Coronary artery (tissue), 2 donors: Measurements from ENCODE around the gene STX4.

ENCODE experiments used
- DNase-seq: peaks from one replicate; pipeline ENCODE4 v3.0.0-alpha.2; 2017; ENCODE audit warnings: low spot score
- H3K27ac ChIP-seq, 2 donors: fragments of 200-600 bp; sonication (generic); one replicate each; pipeline ENCODE4 v1.5.1; 2016 to 2019
- H3K4me3 ChIP-seq: fragments of 200-600 bp; sonication (generic); 2 replicates; pipeline ENCODE4 v1.5.1; 2016; ENCODE audit warnings: mild to moderate bottlenecking, moderate library complexity
- TF ChIP-seq, protein P1 (sequence below): fragments of 200-600 bp; sonication (generic); IDR thresholded peaks from one replicate; pipeline ENCODE4 v1.5.1; 2019; ENCODE audit warnings: antibody characterized with exemption

Gene STX4

DNA sequence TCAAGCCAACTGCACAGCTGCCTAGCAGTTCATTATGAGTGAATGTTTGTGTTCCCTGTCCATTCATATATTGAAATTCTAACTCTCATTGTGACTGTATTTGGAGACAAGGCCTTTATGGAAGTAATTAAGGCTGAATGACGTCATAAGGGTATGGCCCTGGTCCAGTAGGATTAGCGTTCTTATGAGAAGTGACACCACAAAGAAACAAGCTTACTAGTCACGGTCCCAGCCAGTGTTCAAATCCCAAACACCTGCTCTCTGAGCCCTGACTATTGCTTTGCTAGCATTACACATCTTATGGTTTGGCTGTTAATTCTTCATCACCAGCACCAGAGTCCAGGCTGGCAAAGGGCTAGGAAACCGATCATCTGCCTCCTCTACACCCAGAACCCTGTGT lies 38.5 kb downstream of the STX4 start:
- peak overlapping the region; percentile 93 for H3K4me3 ChIP-seq
- H3K27ac ChIP-seq: peak overlapping the region in 1 of 2 donors; percentile 95
- no peak for DNase-seq
- TF ChIP-seq, protein P1, sequence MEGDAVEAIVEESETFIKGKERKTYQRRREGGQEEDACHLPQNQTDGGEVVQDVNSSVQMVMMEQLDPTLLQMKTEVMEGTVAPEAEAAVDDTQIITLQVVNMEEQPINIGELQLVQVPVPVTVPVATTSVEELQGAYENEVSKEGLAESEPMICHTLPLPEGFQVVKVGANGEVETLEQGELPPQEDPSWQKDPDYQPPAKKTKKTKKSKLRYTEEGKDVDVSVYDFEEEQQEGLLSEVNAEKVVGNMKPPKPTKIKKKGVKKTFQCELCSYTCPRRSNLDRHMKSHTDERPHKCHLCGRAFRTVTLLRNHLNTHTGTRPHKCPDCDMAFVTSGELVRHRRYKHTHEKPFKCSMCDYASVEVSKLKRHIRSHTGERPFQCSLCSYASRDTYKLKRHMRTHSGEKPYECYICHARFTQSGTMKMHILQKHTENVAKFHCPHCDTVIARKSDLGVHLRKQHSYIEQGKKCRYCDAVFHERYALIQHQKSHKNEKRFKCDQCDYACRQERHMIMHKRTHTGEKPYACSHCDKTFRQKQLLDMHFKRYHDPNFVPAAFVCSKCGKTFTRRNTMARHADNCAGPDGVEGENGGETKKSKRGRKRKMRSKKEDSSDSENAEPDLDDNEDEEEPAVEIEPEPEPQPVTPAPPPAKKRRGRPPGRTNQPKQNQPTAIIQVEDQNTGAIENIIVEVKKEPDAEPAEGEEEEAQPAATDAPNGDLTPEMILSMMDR: no peak

DNA sequence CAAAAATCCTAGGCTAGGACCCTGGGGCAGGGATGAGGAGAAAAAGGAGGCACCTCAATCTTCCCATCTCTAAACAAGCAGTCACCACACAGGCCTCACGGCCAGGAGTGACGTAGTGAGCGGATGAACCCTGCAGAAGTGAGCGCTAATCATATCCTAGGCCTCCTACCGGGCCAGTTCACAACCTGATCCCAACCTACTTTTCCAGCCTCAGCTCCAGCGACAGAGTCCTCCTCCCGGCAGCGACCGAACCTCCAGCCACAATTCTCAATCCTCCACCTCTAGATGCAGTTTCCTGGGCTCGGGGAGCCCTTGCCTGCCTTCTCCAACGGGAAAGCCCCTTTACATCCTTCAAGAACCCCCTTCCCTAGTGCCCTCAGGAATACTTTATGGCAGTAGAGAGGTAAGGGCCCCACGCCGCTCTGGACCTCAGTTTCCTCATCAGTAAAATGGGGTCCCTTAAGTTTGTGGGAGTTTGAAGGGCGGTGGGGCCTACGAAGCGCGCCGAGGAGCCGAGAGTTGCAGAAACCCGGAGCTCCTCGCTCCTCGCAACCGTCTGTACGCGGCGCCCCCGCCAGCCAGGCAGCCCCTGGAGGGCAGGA lies 39.3 kb downstream of the STX4 start:
- no peak for DNase-seq
- Histone ChIP-seq H3K4me3 (peak overlapping the region; percentile 93), H3K27ac (peak overlapping the region; percentile 83 to 95)
- TF ChIP-seq, protein P1: no peak

DNA sequence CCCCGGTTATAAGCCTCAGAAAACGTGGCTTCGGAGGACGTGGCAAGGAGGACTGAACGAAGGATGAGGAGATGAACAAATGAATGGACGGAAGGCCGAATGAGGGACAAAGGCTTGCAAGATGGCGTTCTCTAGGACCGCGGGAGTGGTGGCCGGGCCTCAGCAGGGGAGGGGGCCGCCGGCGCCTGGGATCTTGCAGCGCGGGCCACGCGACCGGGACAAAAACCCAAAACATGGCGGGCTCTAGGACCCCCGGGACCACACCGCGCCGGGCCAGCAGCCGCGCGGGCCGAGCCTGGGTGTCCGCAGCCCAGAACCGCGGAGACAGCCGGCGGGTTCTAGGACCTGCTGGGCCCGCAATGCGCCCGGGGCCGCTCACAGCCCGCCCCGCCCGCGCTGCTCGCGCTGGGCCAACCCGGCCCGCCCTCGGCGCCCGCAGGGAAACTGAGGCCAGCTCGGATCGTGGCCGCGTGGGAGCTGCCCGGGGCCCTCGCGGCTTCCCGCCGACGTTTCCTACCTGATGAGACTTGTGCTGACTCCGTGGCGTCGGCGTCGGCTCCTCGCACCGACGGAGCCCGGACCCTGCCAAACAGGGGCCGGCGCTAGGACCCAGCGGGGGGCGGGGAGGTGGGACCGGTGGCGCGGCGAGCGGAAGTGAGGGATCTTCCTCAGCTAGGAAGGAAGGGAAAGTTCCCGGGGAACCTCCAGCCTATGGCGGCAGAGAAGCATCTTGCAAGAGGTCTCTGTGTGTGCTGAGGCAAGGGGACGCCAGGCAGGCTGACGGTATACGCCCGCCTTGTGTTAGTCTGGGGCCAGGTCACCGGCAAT lies 40.0 kb downstream of the STX4 start:
- TF ChIP-seq, protein P1: no peak
- H3K4me3 ChIP-seq: peak overlapping the region; percentile 93
- DNase-seq: peak; percentile 92
- H3K27ac ChIP-seq: peak overlapping the region; percentile 83 to 95

DNA sequence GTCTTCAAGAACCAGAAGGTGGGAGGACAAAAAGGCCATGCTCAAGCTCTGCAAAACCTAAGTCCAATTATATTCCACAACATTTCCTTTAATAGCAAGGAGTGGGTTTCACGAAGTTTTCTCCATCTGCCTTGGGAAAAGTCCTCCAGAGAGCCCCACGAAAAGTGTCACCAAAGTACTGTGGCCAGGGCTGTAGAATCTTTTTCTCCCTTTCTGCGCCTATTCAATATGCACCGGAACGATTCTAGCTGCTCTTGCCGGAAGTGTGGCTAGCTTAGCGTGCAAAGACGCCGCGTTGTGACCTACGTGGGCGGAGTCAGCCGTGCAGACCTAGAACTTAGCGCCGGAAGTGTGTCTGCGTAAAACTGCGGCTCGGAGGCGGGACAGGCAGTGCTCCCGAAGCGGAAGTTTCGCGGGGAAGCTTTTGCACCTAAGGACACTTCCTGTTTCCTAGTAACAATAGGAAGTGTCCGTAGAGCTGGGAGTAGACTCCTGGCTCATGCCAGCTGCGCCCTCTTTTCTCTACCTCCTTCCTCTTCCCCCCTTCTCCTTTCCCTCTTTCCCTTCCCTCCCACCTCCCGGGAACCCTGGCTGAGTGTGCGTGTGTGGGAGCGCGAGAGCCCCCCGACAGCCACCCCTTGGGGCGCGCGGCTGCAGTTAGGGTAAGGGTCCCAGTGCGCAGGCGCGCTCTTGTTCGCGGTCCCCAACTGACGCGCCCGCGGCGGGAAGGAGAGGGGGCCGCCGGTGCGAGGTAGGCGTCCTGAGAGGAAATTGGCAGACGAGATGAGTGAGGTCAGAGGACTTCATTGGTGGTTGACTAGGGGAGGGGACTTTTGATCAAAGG lies 40.8 kb downstream of the STX4 start, which contains the start of the genes ZNF646 and ZNF668:
Gene ZNF646, plus strand, starts transcription at position 453 of the 844 bp plus-strand sequence. CDS start 1,903 bp downstream, outside the sequence.
Gene ZNF668, minus strand, starts transcription at position 271 of the 844 bp plus-strand sequence. CDS start 9,781 bp downstream, outside the sequence.
- TF ChIP-seq, protein P1: no peak
- DNase-seq: peak; percentile 97
- H3K27ac ChIP-seq: peak within 1 kb of the TSS; percentile 83 to 95

DNA sequence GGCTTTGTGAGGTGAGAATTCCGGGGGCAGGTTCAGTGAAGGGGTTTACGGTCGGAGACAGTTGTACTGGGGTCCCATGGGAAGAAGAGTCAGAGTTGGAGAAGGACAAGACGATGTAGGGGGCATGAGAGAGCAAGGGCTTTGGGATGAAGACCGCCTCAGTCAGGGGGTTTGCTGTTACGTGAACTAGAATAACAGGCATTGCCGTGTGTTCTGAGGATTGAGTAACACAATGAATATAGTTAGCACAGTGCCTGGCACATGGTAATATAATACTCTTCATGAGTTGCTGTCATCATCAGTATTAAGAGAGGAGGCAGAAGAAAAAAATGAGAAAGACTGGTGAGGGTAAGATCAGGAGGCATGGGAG lies 41.4 kb downstream of the STX4 start:
- TF ChIP-seq, protein P1: no peak
- Histone ChIP-seq H3K4me3 (peak overlapping the region; percentile 93), H3K27ac (peak overlapping the region; percentile 83 to 95)
- DNase-seq: no peak

More for the DNA sequence above, 40.8 kb downstream of the STX4 start, which contains the start of the genes ZNF646 and ZNF668:
- H3K4me3 ChIP-seq: peak within 1 kb of the TSS; percentile 93

DNA sequence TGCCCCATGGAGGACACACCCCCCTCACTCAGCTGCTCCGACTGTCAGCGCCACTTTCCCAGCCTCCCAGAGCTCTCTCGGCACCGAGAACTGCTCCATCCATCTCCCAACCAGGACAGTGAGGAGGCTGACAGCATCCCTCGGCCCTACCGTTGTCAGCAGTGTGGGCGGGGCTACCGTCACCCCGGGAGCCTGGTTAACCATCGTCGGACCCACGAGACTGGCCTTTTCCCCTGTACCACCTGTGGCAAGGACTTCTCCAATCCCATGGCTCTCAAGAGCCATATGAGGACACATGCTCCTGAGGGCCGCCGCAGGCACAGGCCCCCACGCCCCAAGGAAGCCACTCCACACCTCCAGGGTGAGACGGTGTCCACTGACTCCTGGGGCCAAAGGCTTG lies 43.0 kb downstream of the STX4 start:
- TF ChIP-seq, protein P1: no peak
- H3K4me3 ChIP-seq: no peak overlapping the region
- no peak for DNase-seq
- no peak overlapping the region for H3K27ac ChIP-seq
